ENCODE results near the gene ATG7. TPM values are rescaled to one million over a fixed set of nuclear protein-coding genes. Genes with fewer than 3 reads are reported as not detected.

ATG7 gene
- total RNA-seq, 1 donor from 2014 or later = 40.3 TPM

DNA sequence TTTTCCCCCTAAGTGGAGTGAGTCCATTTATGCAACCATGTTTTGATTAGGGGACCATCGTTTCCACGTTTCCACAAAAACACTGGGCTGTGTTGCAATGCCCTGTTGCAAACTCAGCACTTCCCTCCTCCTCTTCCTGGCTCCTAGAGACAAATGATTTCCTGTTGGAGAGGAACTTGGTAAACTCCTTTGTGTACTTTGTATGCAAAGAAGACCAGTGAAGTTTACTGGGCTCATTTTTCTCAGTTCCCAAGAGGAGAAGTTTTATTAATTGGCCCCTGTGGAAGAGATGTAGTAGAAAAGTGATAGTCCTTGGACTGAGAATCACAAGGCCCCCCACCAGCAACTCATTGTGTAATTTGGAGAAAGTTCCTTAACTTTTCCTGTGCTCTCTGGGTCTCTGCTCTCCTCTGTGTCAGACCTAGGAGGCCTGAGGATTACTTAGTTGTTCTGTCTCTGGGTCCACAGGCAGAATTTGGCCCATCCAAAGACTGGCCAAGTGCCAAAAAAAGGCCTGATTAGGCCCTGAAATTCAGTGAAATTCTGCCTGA lies 95.0 kb downstream of the ATG7 start:
- H3K27ac Mint-ChIP-seq = peak overlapping the region; percentile 80
- TF ChIP-seq CTCF (IDR thresholded peaks at IDR 0.05; ENCODE audit: unreplicated experiment) = no peak
- peaks cover 26% of the 10 kb centered on the region for H3K36me3 Mint-ChIP-seq
- DNase-seq (ENCODE audit: low spot score in 2 of 2, unreplicated experiment in 2 of 2) = no peak
- H3K27me3 Mint-ChIP-seq (ENCODE audit: low read depth) = no peaks in the 10 kb centered on the region
- H3K9me3 Mint-ChIP-seq = no peaks in the 10 kb centered on the region
- H3K4me1 Mint-ChIP-seq = peaks cover 28% of the 10 kb centered on the region
- no peak overlapping the region for H3K4me3 Mint-ChIP-seq

DNA sequence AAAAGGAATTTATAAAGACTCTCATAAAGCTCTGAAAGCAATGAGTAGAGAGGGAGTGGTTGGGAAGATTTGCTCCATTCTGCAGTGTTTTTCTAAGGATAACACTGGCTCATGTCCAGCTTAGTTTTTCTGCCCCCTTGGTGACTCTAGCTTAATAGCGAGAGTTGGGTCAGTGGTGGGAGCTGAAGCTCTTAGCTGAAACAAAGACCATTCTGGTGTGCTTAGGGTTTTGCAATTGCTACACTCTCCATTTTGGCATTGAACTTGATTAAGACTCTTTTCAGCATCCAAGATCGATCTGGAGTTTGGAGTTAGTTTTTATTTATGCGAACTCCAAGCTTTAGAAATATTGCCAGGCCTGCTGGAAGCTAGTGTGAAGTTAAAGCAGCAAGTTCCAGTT lies 98.0 kb downstream of the ATG7 start:
- peaks cover 12% of the 10 kb centered on the region for H3K36me3 Mint-ChIP-seq
- no peaks in the 10 kb centered on the region for H3K27me3 Mint-ChIP-seq (ENCODE audit: low read depth)
- no peak for TF ChIP-seq CTCF (IDR thresholded peaks at IDR 0.05; ENCODE audit: unreplicated experiment)
- H3K27ac Mint-ChIP-seq = peak overlapping the region; percentile 67
- no peak overlapping the region for H3K4me3 Mint-ChIP-seq
- DNase-seq (ENCODE audit: low spot score in 2 of 2, unreplicated experiment in 2 of 2) = no peak
- no peaks in the 10 kb centered on the region for H3K9me3 Mint-ChIP-seq
- peaks cover 27% of the 10 kb centered on the region for H3K4me1 Mint-ChIP-seq

DNA sequence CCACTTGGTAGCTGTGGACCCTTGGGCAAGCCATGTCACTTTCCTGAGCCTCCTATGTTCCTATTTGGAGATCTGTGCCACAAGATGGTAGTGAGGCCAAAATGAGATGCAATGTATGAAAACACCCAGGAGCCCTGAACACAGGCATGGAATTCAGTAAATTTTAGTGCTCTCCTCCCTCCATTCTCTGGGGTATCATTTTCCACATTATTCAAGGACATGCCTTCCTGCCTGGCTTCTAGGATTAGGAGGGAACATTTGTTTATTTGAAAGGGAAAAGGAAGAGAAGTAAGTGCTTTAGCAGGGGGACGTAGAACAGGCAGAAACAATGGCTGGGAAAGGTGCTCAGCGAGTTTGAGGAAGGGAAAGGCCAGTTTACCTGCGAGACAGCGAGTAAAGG lies 98.8 kb downstream of the ATG7 start:
- TF ChIP-seq CTCF (IDR thresholded peaks at IDR 0.05; ENCODE audit: unreplicated experiment) = no peak
- Mint-ChIP-seq H3K27ac (no peak overlapping the region), H3K27me3 (ENCODE audit: low read depth) (no peaks in the 10 kb centered on the region), H3K36me3 (peaks cover 9% of the 10 kb centered on the region), H3K9me3 (no peaks in the 10 kb centered on the region), H3K4me3 (no peak overlapping the region), H3K4me1 (peaks cover 27% of the 10 kb centered on the region)
- no peak for DNase-seq (ENCODE audit: low spot score in 2 of 2, unreplicated experiment in 2 of 2)

DNA sequence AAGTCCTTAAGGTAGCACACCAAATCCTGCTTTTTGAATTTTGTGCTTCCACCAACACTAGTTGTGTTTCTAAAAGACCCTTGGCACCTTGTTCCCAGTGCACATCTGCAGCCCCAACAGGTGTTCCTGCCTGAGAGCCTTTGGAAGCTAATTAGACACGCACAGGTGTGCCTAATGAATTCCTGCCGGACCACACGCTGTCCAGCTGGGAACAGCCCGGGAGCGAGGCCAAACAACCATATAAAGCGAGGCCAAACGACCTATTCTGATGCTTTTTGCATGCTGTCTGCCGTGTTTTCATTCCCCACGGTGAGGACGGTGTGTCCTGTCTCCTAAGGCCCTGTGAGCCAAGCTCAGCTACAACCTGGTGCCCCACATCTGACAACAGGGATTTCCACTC lies 99.5 kb downstream of the ATG7 start:
- Mint-ChIP-seq H3K27ac (no peak overlapping the region), H3K36me3 (peaks cover 5% of the 10 kb centered on the region), H3K4me3 (no peak overlapping the region), H3K9me3 (no peaks in the 10 kb centered on the region), H3K4me1 (peaks cover 21% of the 10 kb centered on the region), H3K27me3 (ENCODE audit: low read depth) (no peaks in the 10 kb centered on the region)
- DNase-seq (ENCODE audit: low spot score in 2 of 2, unreplicated experiment in 2 of 2) = no peak
- no peak for TF ChIP-seq CTCF (IDR thresholded peaks at IDR 0.05; ENCODE audit: unreplicated experiment)

DNA sequence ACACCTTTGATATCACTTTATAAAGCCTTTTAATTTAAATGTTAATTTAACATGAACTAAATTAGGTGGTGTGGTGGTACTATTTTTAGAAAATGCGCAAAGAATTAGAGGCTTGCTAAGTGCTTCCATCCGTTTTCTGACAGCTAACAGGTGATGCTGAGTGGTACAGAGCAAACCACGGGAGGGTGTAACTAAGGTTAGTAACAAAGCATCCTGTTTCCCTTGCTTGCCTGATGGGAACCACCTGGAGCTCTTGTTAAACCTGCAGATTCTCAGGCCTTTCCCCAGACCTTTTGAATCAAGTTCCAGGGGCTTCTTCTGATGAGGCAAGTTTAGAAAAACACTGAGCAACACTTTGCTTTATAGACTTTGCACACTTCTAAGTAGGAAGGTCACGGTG lies 101.0 kb downstream of the ATG7 start:
- Mint-ChIP-seq H3K27me3 (ENCODE audit: low read depth) (no peaks in the 10 kb centered on the region), H3K4me3 (no peak overlapping the region), H3K27ac (no peak overlapping the region), H3K4me1 (peaks cover 11% of the 10 kb centered on the region), H3K9me3 (no peaks in the 10 kb centered on the region), H3K36me3 (peaks cover 2% of the 10 kb centered on the region)
- no peak for DNase-seq (ENCODE audit: low spot score in 2 of 2, unreplicated experiment in 2 of 2)
- TF ChIP-seq CTCF (IDR thresholded peaks at IDR 0.05; ENCODE audit: unreplicated experiment) = no peak

DNA sequence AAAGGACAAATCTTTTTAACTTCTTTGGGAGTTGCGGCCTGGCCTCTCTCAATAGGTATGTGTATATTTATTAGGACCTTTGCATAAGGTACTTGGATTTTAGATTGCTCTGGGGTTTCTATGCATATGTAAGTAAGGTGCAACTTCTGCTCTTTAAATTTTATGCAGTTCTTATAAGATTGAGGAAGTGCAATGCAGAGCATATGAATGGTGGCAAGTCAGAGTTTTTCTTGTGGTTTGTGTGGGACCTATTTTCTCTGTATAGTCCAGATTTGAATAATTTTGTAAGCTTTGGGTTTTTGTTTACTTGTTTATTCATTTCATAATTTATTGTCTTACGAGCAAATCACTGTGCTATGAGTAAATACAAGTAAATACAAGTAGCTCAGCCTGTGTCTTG lies 101.5 kb downstream of the ATG7 start:
- Mint-ChIP-seq H3K36me3 (peaks cover 2% of the 10 kb centered on the region), H3K9me3 (no peaks in the 10 kb centered on the region), H3K4me1 (peaks cover 12% of the 10 kb centered on the region), H3K27ac (no peak overlapping the region), H3K27me3 (ENCODE audit: low read depth) (no peaks in the 10 kb centered on the region), H3K4me3 (no peak overlapping the region)
- TF ChIP-seq CTCF (IDR thresholded peaks at IDR 0.05; ENCODE audit: unreplicated experiment) = no peak
- DNase-seq (ENCODE audit: low spot score in 2 of 2, unreplicated experiment in 2 of 2) = no peak
